Measurements from ENCODE around the gene SLC22A6.

GRCh38 chr11:62984451-62984991, at the start of gene SLC22A6:
- TF ChIP-seq EZH2 (IDR thresholded peaks at IDR 0.05; ENCODE audit: insufficient read depth, poor library complexity, severe bottlenecking) (no peak), EZH2phosphoT487 (IDR thresholded peaks at IDR 0.05; ENCODE audit: insufficient read depth, low read depth) (no peak)

Measured in GM23248 (cell line).